Thoracic aorta (tissue), 2 donors: ENCODE results near the gene RNASEL. TPM values are rescaled to one million over a fixed set of nuclear protein-coding genes. Genes with fewer than 3 reads are reported as not detected.

Experiments used
- ATAC-seq: fragments of 150-250 bp; one replicate; pipeline ENCODE4 v1.8.0; 2017; ENCODE audit warnings: low read depth; ENCODE audit not compliant: insufficient number of reproducible peaks, low FRiP score
- DNase-seq: peaks from one replicate; pipeline ENCODE4 v3.0.0-alpha.2; 2020; ENCODE audit warnings: low spot score
- H3K27ac ChIP-seq, 2 donors: fragments of 200-600 bp; sonication (generic); 1 replicate in 1 of 2; 2 replicates in 1 of 2; pipeline ENCODE4 v1.5.1; 2016; ENCODE audit warnings: mild to moderate bottlenecking in 2 of 2, moderate library complexity in 2 of 2
- H3K27me3 ChIP-seq: fragments of 200-600 bp; sonication (generic); replicated peaks from 2 replicates; pipeline ENCODE4 v1.6.0; 2016; ENCODE audit warnings: mild to moderate bottlenecking; ENCODE audit not compliant: insufficient read depth
- H3K36me3 ChIP-seq: fragments of 200-600 bp; sonication (generic); one replicate; pipeline ENCODE4 v1.5.1; 2016
- H3K4me1 ChIP-seq, 2 donors: fragments of 200-600 bp; sonication (generic); 1 replicate in 1 of 2; 2 replicates in 1 of 2; pipeline versions ENCODE4 v1.5.1 to v1.6.0; 2016; ENCODE audit warnings: low read depth in 2 of 2, mild to moderate bottlenecking in 1 of 2; ENCODE audit not compliant: control insufficient read depth in 1 of 2
- H3K4me3 ChIP-seq: fragments of 200-600 bp; sonication (generic); 2 replicates; pipeline ENCODE4 v1.5.1; 2016; ENCODE audit warnings: mild to moderate bottlenecking
- H3K9me3 ChIP-seq: fragments of 200-600 bp; sonication (generic); 2 replicates; pipeline ENCODE4 v1.5.1; 2016
- total RNA-seq, 2 donors: library from RNA; depleted of rRNA; stranded (reverse); fragments of >200 nt; gene quantifications; one replicate each; pipeline versions ENCODE4 v1.1.0 to v1.2.3, GENCODE V29; 2016
- TF ChIP-seq, protein P1 (sequence below): fragments of 200-600 bp; sonication (generic); IDR thresholded peaks from one replicate; pipeline ENCODE4 v1.5.1; 2019; ENCODE audit warnings: antibody characterized with exemption

The RNASEL gene
- total RNA-seq, 2 donors from 2014 or later, result 5.9 to 11.2 TPM

DNA sequence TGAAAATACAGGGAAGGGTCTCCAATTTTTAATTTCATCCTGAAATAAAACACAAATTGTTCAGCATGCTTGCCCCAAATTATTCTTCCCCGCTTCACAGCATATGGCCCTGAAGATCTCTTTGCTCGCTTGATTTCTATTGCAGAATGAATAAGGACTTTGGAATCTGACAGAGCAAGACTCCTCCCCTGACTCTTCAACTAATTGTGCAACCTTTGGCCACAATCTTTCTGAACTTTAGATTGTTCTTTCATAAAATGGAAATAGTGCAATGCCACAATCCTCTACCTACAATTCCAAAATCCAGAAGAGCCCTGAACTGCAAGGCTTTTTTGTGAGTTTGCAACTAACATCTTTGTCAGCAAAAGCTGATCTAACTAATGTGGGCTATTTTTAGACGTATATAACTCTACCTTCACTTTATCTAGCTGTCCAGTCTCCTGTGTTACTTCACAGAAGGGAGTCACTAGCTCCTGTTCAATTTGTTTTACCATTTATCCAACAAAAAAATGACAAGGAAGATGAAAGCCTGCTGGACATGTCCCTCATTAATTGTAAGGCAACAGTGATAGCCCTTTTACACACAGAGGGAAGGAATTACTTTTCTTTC lies 13.4 kb downstream of the RNASEL start:
- H3K27me3 ChIP-seq, result no peaks in the 10 kb centered on the region
- H3K27ac ChIP-seq, result no peak overlapping the region
- no peak overlapping the region for H3K4me3 ChIP-seq
- ATAC-seq (no peak), DNase-seq (no peak)
- peaks cover 21% of the 10 kb centered on the region for H3K36me3 ChIP-seq
- no peaks in the 10 kb centered on the region for H3K4me1 ChIP-seq
- H3K9me3 ChIP-seq, result no peaks in the 10 kb centered on the region
- TF ChIP-seq, protein P1, sequence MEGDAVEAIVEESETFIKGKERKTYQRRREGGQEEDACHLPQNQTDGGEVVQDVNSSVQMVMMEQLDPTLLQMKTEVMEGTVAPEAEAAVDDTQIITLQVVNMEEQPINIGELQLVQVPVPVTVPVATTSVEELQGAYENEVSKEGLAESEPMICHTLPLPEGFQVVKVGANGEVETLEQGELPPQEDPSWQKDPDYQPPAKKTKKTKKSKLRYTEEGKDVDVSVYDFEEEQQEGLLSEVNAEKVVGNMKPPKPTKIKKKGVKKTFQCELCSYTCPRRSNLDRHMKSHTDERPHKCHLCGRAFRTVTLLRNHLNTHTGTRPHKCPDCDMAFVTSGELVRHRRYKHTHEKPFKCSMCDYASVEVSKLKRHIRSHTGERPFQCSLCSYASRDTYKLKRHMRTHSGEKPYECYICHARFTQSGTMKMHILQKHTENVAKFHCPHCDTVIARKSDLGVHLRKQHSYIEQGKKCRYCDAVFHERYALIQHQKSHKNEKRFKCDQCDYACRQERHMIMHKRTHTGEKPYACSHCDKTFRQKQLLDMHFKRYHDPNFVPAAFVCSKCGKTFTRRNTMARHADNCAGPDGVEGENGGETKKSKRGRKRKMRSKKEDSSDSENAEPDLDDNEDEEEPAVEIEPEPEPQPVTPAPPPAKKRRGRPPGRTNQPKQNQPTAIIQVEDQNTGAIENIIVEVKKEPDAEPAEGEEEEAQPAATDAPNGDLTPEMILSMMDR, result no peak

DNA sequence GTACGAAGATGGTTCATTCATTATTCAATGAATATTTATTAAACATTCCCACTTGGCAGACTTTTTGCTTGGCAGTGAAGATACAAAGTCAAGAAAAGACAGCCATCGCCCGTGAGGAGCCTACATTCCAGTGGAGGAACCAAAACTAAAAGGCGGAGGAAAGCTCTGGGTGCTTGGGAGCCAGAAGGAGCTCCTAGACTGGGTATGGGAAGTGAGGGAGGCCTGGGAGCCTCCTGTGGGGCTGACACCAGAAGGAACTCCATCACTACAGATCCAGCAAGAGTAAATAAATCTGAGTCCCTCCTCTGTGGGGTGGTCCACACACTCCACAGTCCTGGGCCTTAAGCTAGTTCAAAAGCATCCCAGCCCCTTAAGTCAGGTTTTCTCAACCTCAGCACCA lies 14.9 kb downstream of the RNASEL start:
- no peak overlapping the region for H3K27ac ChIP-seq
- ATAC-seq (no peak), DNase-seq (no peak)
- peaks cover 14% of the 10 kb centered on the region for H3K36me3 ChIP-seq
- H3K4me1 ChIP-seq, result no peaks in the 10 kb centered on the region
- H3K4me3 ChIP-seq, result no peak overlapping the region
- TF ChIP-seq, protein P1, result no peak
- H3K27me3 ChIP-seq, result no peaks in the 10 kb centered on the region
- no peaks in the 10 kb centered on the region for H3K9me3 ChIP-seq

DNA sequence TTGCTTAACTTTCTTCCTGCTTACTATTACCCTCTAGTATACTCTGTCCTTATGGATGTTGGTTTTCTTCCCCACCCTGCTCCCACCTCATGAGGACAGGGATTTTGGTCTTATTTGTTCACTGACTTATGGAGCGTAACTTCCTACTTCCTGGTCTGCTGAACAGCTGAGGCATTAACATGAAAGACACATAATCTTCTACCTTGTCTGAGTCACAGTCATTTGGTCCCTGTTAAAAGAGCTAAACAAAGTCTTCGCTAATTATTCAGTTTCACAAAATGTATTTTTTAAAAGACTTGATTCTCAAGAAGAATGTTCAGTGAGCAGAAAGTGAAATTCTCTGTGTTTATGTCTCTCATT lies 18.5 kb downstream of the RNASEL start:
- Histone ChIP-seq H3K4me3 (no peak overlapping the region), H3K4me1 (no peaks in the 10 kb centered on the region), H3K9me3 (no peaks in the 10 kb centered on the region), H3K27me3 (no peaks in the 10 kb centered on the region), H3K36me3 (peaks cover 10% of the 10 kb centered on the region), H3K27ac (no peak overlapping the region)
- DNase-seq (no peak), ATAC-seq (no peak)
- TF ChIP-seq, protein P1, result no peak

DNA sequence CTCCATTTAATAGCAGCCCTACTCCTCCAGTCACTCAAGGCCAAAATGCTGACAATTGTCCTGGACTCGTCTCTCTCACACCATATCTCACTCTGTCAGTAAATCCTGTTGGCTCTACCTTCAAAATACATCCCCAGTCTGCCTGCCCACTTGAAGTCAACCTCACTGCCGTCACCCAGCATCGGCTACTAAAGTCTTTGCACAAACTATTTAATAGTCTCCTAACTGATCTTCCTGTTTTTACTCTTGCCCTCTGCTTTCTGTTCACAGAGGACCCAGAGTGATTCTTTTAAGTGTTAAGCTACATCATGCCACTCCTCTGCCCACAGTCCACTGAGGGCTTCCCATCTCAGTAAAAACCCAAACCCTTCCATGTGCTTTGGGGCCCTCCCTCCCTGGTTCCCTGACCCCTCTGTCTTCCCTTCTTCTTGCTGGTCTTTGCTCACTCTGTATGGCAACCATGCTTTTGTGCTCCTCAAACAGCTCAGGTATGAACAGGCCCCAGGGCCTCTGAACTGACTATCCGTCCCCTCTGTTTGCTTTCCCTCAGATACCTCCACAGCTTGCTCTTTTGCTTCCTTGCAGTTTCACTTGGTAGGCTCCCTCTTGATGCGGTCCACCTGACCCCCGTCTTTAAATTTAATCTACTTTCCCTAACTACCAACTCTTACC lies 19.0 kb downstream of the RNASEL start:
- H3K4me3 ChIP-seq, result no peak overlapping the region
- peaks cover 5% of the 10 kb centered on the region for H3K36me3 ChIP-seq
- DNase-seq (no peak), ATAC-seq (no peak)
- no peaks in the 10 kb centered on the region for H3K27me3 ChIP-seq
- H3K27ac ChIP-seq, result no peak overlapping the region
- no peaks in the 10 kb centered on the region for H3K9me3 ChIP-seq
- H3K4me1 ChIP-seq, result no peaks in the 10 kb centered on the region
- TF ChIP-seq, protein P1, result no peak

DNA sequence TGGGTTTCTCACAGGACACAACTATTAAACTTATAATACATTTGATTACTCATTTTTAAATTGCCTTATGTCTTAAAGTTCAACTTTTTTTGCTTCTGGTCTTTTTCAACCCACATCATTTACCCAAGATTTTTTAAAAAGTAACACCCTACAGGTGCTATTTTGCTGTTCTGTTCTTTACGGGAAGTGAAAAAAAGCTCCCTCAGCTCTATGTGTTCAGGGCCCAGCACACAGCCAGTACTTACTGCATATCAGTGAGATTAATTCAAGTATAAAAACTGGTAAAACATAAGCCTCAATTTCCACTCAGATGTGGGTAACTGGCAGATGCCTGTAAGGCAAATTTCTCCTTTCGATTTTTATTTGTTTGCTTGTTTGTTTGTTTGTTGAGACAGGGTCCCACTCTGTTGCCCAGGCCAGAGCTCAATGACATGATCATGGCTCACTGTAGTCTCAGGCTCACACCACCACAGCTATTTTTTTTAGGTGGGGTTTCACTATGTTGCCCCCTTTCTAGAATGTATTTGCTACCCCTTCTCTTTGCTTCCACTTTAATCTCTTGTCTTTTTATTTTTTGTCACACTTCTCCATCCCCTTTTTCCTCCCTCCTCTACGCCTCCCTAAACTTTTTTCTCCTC lies 20.3 kb downstream of the RNASEL start:
- Histone ChIP-seq H3K4me1 (no peaks in the 10 kb centered on the region), H3K36me3 (no peaks in the 10 kb centered on the region), H3K9me3 (no peaks in the 10 kb centered on the region), H3K4me3 (no peak overlapping the region), H3K27me3 (no peaks in the 10 kb centered on the region), H3K27ac (no peak overlapping the region)
- ATAC-seq, result no peak
- TF ChIP-seq, protein P1, result no peak
- no peak for DNase-seq
